ENCODE data around the gene PHLDA3. TPM values are rescaled to one million over a fixed set of nuclear protein-coding genes. Genes with fewer than 3 reads are reported as not detected.

PHLDA3 gene
- total RNA-seq, 1 donor from 2014 or later: 150 TPM

DNA sequence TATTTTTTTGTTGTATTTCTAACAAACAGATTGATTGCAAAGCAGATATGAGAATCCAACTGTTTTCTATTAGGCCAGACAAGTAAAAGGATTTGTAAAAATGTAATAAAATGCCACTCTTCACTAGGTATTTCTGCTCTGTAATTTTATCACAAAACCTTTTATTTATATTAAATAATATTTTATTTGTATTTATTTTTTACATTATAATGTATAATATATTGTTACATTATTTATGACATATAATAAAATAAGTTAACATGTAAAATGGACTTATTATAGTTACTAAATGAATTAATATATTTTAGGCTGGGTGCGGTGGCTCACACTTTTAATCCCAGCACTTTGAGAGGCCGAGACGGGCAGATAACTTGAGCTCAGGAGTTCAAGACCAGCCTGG lies 34.7 kb downstream of the PHLDA3 start:
- H3K4me1 ChIP-seq (ENCODE audit: insufficient read depth, low read length): peaks cover 4% of the 10 kb centered on the region
- Mint-ChIP-seq H3K36me3 (ENCODE audit: low read depth, unreplicated experiment) (no peaks in the 10 kb centered on the region), H3K9me3 (ENCODE audit: unreplicated experiment) (no peaks in the 10 kb centered on the region), H3K27me3 (ENCODE audit: low read depth, unreplicated experiment) (peaks cover 7% of the 10 kb centered on the region), H3K27ac (ENCODE audit: unreplicated experiment) (no peak overlapping the region), H3K4me1 (ENCODE audit: low read depth, unreplicated experiment) (peaks cover 15% of the 10 kb centered on the region), H3K4me3 (ENCODE audit: unreplicated experiment) (no peak overlapping the region)
- no peaks in the 10 kb centered on the region for H3K27me3 ChIP-seq (ENCODE audit: insufficient read depth, low read length)
- no peak overlapping the region for H3K27ac ChIP-seq (ENCODE audit: low read depth, low read length)
- H3K4me3 ChIP-seq (ENCODE audit: insufficient read depth, low read depth, low read length): no peak overlapping the region
- no peak overlapping the region for H2AFZ ChIP-seq (ENCODE audit: low read depth, low read length)
- H4K20me1 ChIP-seq (ENCODE audit: insufficient read depth, low read length): no peaks in the 10 kb centered on the region
- TF ChIP-seq, protein P1, sequence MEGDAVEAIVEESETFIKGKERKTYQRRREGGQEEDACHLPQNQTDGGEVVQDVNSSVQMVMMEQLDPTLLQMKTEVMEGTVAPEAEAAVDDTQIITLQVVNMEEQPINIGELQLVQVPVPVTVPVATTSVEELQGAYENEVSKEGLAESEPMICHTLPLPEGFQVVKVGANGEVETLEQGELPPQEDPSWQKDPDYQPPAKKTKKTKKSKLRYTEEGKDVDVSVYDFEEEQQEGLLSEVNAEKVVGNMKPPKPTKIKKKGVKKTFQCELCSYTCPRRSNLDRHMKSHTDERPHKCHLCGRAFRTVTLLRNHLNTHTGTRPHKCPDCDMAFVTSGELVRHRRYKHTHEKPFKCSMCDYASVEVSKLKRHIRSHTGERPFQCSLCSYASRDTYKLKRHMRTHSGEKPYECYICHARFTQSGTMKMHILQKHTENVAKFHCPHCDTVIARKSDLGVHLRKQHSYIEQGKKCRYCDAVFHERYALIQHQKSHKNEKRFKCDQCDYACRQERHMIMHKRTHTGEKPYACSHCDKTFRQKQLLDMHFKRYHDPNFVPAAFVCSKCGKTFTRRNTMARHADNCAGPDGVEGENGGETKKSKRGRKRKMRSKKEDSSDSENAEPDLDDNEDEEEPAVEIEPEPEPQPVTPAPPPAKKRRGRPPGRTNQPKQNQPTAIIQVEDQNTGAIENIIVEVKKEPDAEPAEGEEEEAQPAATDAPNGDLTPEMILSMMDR (IDR thresholded peaks at IDR 0.05; ENCODE audit: insufficient read depth, low read depth, low read length): no peak
- no peaks in the 10 kb centered on the region for H3K36me3 ChIP-seq (ENCODE audit: insufficient read depth, low read length)
- FAIRE-seq (no peak), DNase-seq (ENCODE audit: low read depth) (no peak)
- no peaks in the 10 kb centered on the region for H3K79me2 ChIP-seq (ENCODE audit: insufficient read depth, low read length)
- H3K9ac ChIP-seq (ENCODE audit: low read length): no peak overlapping the region
- no peak overlapping the region for H3K4me2 ChIP-seq (ENCODE audit: low read length)
- H3K9me3 ChIP-seq (ENCODE audit: insufficient read depth, low read depth, low read length): no peaks in the 10 kb centered on the region

GRCh38 chr1:201433609-201434008 lies 35.4 kb downstream of the PHLDA3 start:
- Histone ChIP-seq H3K27ac (ENCODE audit: low read depth, low read length) (no peak overlapping the region), H3K79me2 (ENCODE audit: insufficient read depth, low read length) (no peaks in the 10 kb centered on the region), H3K9me3 (ENCODE audit: insufficient read depth, low read depth, low read length) (no peaks in the 10 kb centered on the region), H3K36me3 (ENCODE audit: insufficient read depth, low read length) (no peaks in the 10 kb centered on the region), H3K4me2 (ENCODE audit: low read length) (no peak overlapping the region), H3K4me3 (ENCODE audit: insufficient read depth, low read depth, low read length) (no peak overlapping the region), H3K4me1 (ENCODE audit: insufficient read depth, low read length) (peaks cover 4% of the 10 kb centered on the region), H2AFZ (ENCODE audit: low read depth, low read length) (no peak overlapping the region), H3K27me3 (ENCODE audit: insufficient read depth, low read length) (no peaks in the 10 kb centered on the region), H3K9ac (ENCODE audit: low read length) (no peak overlapping the region), H4K20me1 (ENCODE audit: insufficient read depth, low read length) (no peaks in the 10 kb centered on the region)
- no peak overlapping the region for H3K27ac Mint-ChIP-seq (ENCODE audit: unreplicated experiment)
- no peak overlapping the region for H3K4me3 Mint-ChIP-seq (ENCODE audit: unreplicated experiment)
- H3K4me1 Mint-ChIP-seq (ENCODE audit: low read depth, unreplicated experiment): peaks cover 15% of the 10 kb centered on the region
- no peaks in the 10 kb centered on the region for H3K9me3 Mint-ChIP-seq (ENCODE audit: unreplicated experiment)
- TF ChIP-seq, protein P1 (IDR thresholded peaks at IDR 0.05; ENCODE audit: insufficient read depth, low read depth, low read length): no peak
- no peak for TF ChIP-seq EZH2 (IDR thresholded peaks at IDR 0.05; ENCODE audit: insufficient read depth, low read length)
- FAIRE-seq: no peak
- H3K27me3 Mint-ChIP-seq (ENCODE audit: low read depth, unreplicated experiment): peaks cover 10% of the 10 kb centered on the region
- no peaks in the 10 kb centered on the region for H3K36me3 Mint-ChIP-seq (ENCODE audit: low read depth, unreplicated experiment)
- no peak for DNase-seq (ENCODE audit: low read depth)

GRCh38 chr1:201430776-201431175 lies 38.2 kb downstream of the PHLDA3 start:
- no peak overlapping the region for H3K4me3 Mint-ChIP-seq (ENCODE audit: unreplicated experiment)
- no peak for TF ChIP-seq EZH2 (IDR thresholded peaks at IDR 0.05; ENCODE audit: insufficient read depth, low read length)
- TF ChIP-seq, protein P1 (IDR thresholded peaks at IDR 0.05; ENCODE audit: insufficient read depth, low read depth, low read length): no peak
- H3K27me3 ChIP-seq (ENCODE audit: insufficient read depth, low read length): no peaks in the 10 kb centered on the region
- FAIRE-seq (no peak), DNase-seq (ENCODE audit: low read depth) (no peak)
- no peaks in the 10 kb centered on the region for H4K20me1 ChIP-seq (ENCODE audit: insufficient read depth, low read length)
- peaks cover under 1% of the 10 kb centered on the region for H3K4me1 ChIP-seq (ENCODE audit: insufficient read depth, low read length)
- H3K36me3 ChIP-seq (ENCODE audit: insufficient read depth, low read length): no peaks in the 10 kb centered on the region
- H3K9ac ChIP-seq (ENCODE audit: low read length): no peak overlapping the region
- H2AFZ ChIP-seq (ENCODE audit: low read depth, low read length): no peak overlapping the region
- no peak overlapping the region for H3K4me3 ChIP-seq (ENCODE audit: insufficient read depth, low read depth, low read length)
- H3K27ac ChIP-seq (ENCODE audit: low read depth, low read length): no peak overlapping the region
- H3K9me3 ChIP-seq (ENCODE audit: insufficient read depth, low read depth, low read length): no peaks in the 10 kb centered on the region
- peaks cover 13% of the 10 kb centered on the region for H3K27me3 Mint-ChIP-seq (ENCODE audit: low read depth, unreplicated experiment)
- H3K9me3 Mint-ChIP-seq (ENCODE audit: unreplicated experiment): no peaks in the 10 kb centered on the region
- H3K27ac Mint-ChIP-seq (ENCODE audit: unreplicated experiment): no peak overlapping the region
- H3K4me1 Mint-ChIP-seq (ENCODE audit: low read depth, unreplicated experiment): peaks cover 8% of the 10 kb centered on the region
- H3K79me2 ChIP-seq (ENCODE audit: insufficient read depth, low read length): no peaks in the 10 kb centered on the region
- H3K36me3 Mint-ChIP-seq (ENCODE audit: low read depth, unreplicated experiment): no peaks in the 10 kb centered on the region
- no peak overlapping the region for H3K4me2 ChIP-seq (ENCODE audit: low read length)

Measured in astrocyte (in vitro differentiated cells and primary cell).